Vagina (tissue), 2 donors: Measurements from ENCODE around the gene ITLN1. TPM values are rescaled to one million over a fixed set of nuclear protein-coding genes. Genes with fewer than 3 reads are reported as not detected.

Source experiments
- DNase-seq, 2 donors: peaks; one replicate each; pipeline ENCODE4 v3.0.0-alpha.2; 2017; ENCODE audit errors: extremely low spot score in 2 of 2
- H3K27ac ChIP-seq: fragments of 200-600 bp; sonication (generic); one replicate; pipeline ENCODE4 v1.5.1; 2019
- H3K27me3 ChIP-seq: fragments of 200-600 bp; sonication (generic); one replicate; pipeline ENCODE4 v1.5.1; 2019
- H3K36me3 ChIP-seq, 2 donors: fragments of 200-600 bp; sonication (generic); one replicate each; pipeline ENCODE4 v1.5.1; 2017 to 2019
- H3K4me1 ChIP-seq: fragments of 200-600 bp; sonication (generic); one replicate; pipeline ENCODE4 v1.5.1; 2019
- H3K4me3 ChIP-seq, 2 donors: fragments of 200-600 bp; sonication (generic); 1 replicate in 1 of 2; 2 replicates in 1 of 2; pipeline ENCODE4 v1.5.1; 2016 to 2019
- H3K9me3 ChIP-seq: fragments of 200-600 bp; sonication (generic); one replicate; pipeline ENCODE4 v1.5.1; 2019
- CTCF ChIP-seq, 3 experiments: fragments of 450-650 bp in 2 of 3; fragments of 200-600 bp in 1 of 3; sonication (generic) in 1 of 3; IDR thresholded peaks; one replicate each; pipeline ENCODE4 v1.5.1; 2017 to 2019; ENCODE audit warnings: antibody characterized with exemption in 3 of 3, mild to moderate bottlenecking in 2 of 3, moderate library complexity in 2 of 3
- POLR2A ChIP-seq, 2 donors: fragments of 450-650 bp; IDR thresholded peaks; one replicate each; pipeline ENCODE4 v1.6.1; 2017; ENCODE audit warnings: antibody characterized with exemption in 2 of 2, mild to moderate bottlenecking in 2 of 2, moderate library complexity in 2 of 2
- POLR2AphosphoS5 ChIP-seq, 2 donors: sonication (generic); formaldehyde crosslinking; IDR thresholded peaks; one replicate each; pipeline ENCODE4 v1.9.0; 2017; ENCODE audit warnings: antibody characterized with exemption in 2 of 2, mild to moderate bottlenecking in 2 of 2, low read depth in 1 of 2; ENCODE audit not compliant: insufficient read depth in 1 of 2
- intact Hi-C: fragments of 100-400 bp; cut with DNase I; formaldehyde crosslinking; loops from one replicate; pipeline ENCODE4 v1.15.1; 2023
- total RNA-seq: library from RNA; depleted of rRNA; stranded (reverse); fragments of >200 nt; gene quantifications from one replicate; pipeline ENCODE4 v1.2.3, GENCODE V29; 2016

Gene ITLN1
- total RNA-seq, 1 donor from 2014 or later: 1.5 TPM

GRCh38 chr1:160911925-160912324, 26.9 kb upstream of the ITLN1 start:
- H3K36me3 ChIP-seq: no peaks in the 10 kb centered on the region
- intact Hi-C loops: no loop called here
- no peak for DNase-seq
- no peak for TF ChIP-seq POLR2A (IDR thresholded peaks at IDR 0.05)
- no peak for TF ChIP-seq CTCF (IDR thresholded peaks at IDR 0.05)
- H3K27me3 ChIP-seq: no peaks in the 10 kb centered on the region
- no peak overlapping the region for H3K4me3 ChIP-seq
- no peaks in the 10 kb centered on the region for H3K9me3 ChIP-seq
- H3K4me1 ChIP-seq: no peaks in the 10 kb centered on the region
- H3K27ac ChIP-seq: no peak overlapping the region

DNA sequence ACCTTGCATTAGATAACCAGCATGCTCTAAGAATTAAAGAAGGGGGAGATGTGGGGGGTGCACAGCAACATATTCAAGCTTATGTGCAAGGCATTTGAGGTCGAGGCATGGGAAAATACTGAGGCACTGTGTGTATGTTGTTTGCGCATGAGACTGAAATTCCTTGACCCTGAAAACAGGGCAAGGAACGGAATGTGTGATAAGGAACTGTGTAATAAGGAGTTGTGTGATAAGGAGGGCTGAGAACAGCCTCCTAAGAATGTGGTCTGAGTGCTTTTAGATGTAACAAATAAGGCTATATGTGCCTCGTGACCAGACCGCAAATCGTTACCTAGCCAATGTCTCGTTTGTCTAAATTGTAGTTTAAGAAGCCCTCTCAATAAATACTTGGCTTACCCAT, 26.5 kb upstream of the ITLN1 start:
- Histone ChIP-seq H3K27ac (no peak overlapping the region), H3K4me3 (no peak overlapping the region), H3K9me3 (no peaks in the 10 kb centered on the region), H3K4me1 (no peaks in the 10 kb centered on the region), H3K36me3 (no peaks in the 10 kb centered on the region), H3K27me3 (no peaks in the 10 kb centered on the region)
- TF ChIP-seq POLR2AphosphoS5 (IDR thresholded peaks at IDR 0.05; ENCODE audit: insufficient read depth in 1 of 2, low read depth in 1 of 2) (no peak), CTCF (IDR thresholded peaks at IDR 0.05) (no peak), POLR2A (IDR thresholded peaks at IDR 0.05) (no peak)
- intact Hi-C loops: no loop called here
- no peak for DNase-seq

DNA sequence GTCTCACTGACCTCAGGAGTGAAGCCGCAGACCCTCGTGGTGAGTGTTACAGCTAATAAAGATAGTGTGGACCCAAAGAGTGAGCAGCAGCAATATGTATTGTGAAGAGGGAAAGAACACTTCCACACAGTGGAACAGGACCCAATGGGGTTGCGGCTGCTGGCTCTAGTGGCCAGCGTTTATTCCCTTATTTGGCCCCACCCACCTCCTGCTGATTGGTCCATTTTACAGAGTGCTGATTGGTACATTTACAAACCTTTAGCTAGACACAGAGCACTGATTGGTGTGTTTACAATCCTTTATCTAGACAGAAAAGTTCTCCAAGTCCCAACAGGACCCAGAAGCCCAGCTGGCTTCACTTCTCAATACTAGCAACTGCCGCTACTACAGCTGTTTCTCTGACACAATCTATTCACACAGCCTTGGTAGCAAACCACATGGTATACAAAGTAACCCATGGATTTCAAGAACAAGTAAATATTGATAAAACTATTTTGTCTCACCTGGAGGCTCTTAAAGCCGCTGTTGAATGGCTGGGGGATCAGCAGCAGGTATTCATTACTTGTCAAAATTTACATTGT, 25.3 kb upstream of the ITLN1 start:
- no peak for DNase-seq
- no peak overlapping the region for H3K27ac ChIP-seq
- no peaks in the 10 kb centered on the region for H3K4me1 ChIP-seq
- intact Hi-C loops: no loop called here
- no peaks in the 10 kb centered on the region for H3K36me3 ChIP-seq
- TF ChIP-seq CTCF (IDR thresholded peaks at IDR 0.05): no peak
- TF ChIP-seq POLR2A (IDR thresholded peaks at IDR 0.05): no peak
- no peak for TF ChIP-seq POLR2AphosphoS5 (IDR thresholded peaks at IDR 0.05; ENCODE audit: insufficient read depth in 1 of 2, low read depth in 1 of 2)
- H3K4me3 ChIP-seq: no peak overlapping the region
- H3K9me3 ChIP-seq: no peaks in the 10 kb centered on the region
- no peaks in the 10 kb centered on the region for H3K27me3 ChIP-seq

- no peaks in the 10 kb centered on the region for H3K4me1 ChIP-seq
- H3K9me3 ChIP-seq: no peaks in the 10 kb centered on the region
- H3K27me3 ChIP-seq: no peaks in the 10 kb centered on the region
- no peak for DNase-seq
- no peak overlapping the region for H3K27ac ChIP-seq
- intact Hi-C loops: no loop called here
- no peaks in the 10 kb centered on the region for H3K36me3 ChIP-seq
- no peak overlapping the region for H3K4me3 ChIP-seq
- no peak for TF ChIP-seq CTCF (IDR thresholded peaks at IDR 0.05)
- TF ChIP-seq POLR2AphosphoS5 (IDR thresholded peaks at IDR 0.05; ENCODE audit: insufficient read depth in 1 of 2, low read depth in 1 of 2): no peak
Observed at GRCh38 chr1:160907976-160908375, 23.0 kb upstream of the ITLN1 start.

- intact Hi-C loops: no loop called here
- Histone ChIP-seq H3K27ac (no peak overlapping the region), H3K36me3 (no peaks in the 10 kb centered on the region), H3K4me1 (no peaks in the 10 kb centered on the region), H3K9me3 (no peaks in the 10 kb centered on the region), H3K4me3 (no peak overlapping the region), H3K27me3 (no peaks in the 10 kb centered on the region)
- no peak for DNase-seq
- no peak for TF ChIP-seq POLR2A (IDR thresholded peaks at IDR 0.05)
- TF ChIP-seq POLR2AphosphoS5 (IDR thresholded peaks at IDR 0.05; ENCODE audit: insufficient read depth in 1 of 2, low read depth in 1 of 2): no peak
- no peak for TF ChIP-seq CTCF (IDR thresholded peaks at IDR 0.05)
Observed at GRCh38 chr1:160905617-160905989, 20.6 kb upstream of the ITLN1 start.
